K562 (cell line): ENCODE data around the gene GNA14. TPM values are rescaled to one million over a fixed set of nuclear protein-coding genes. Genes with fewer than 3 reads are reported as not detected.

Experiments used
- MEF2A ChIP-seq: IDR thresholded peaks from 2 replicates; pipeline ENCODE4 v1.6.1; 2011; ENCODE audit warnings: low read depth, mild to moderate bottlenecking, low read length, moderate library complexity; ENCODE audit not compliant: control insufficient read depth
- MNT ChIP-seq, 2 experiments: fragments of 450-650 bp; conservative IDR thresholded peaks; 2 replicates each; pipeline ENCODE4 v1.6.1; 2017; ENCODE audit warnings: mild to moderate bottlenecking in 2 of 2, moderate library complexity in 2 of 2
- MXD1 ChIP-seq: fragments of 250-450 bp; sonication (Bioruptor Pico); IDR thresholded peaks from 2 replicates; pipeline ENCODE4 v1.8.0; 2021; ENCODE audit warnings: borderline replicate concordance, mild to moderate bottlenecking, moderate library complexity; ENCODE audit not compliant: poor library complexity, severe bottlenecking
- PHF21A ChIP-seq: fragments of 450-650 bp; IDR thresholded peaks from 2 replicates; pipeline ENCODE4 v1.6.1; 2017; ENCODE audit warnings: low read depth, borderline replicate concordance
- POU5F1 ChIP-seq: fragments of 150-350 bp; IDR thresholded peaks from 2 replicates; pipeline ENCODE4 v1.6.1; 2014; ENCODE audit warnings: borderline replicate concordance, low read length, low read depth, mild to moderate bottlenecking; ENCODE audit not compliant: partially characterized antibody
- TGIF2 ChIP-seq: sonication (generic); formaldehyde crosslinking; IDR thresholded peaks from 2 replicates; pipeline ENCODE4 v1.8.1; 2022; ENCODE audit warnings: mild to moderate bottlenecking, missing genetic modification reagents, moderate library complexity
- ZNF407 ChIP-seq: fragments of 450-650 bp; IDR thresholded peaks from 2 replicates; pipeline ENCODE4 v1.6.1; 2016; ENCODE audit warnings: low read depth
- polyA plus RNA-seq, 8 experiments: library from polyadenylated mRNA; depleted of rRNA in 4 of 8; stranded (reverse) in 5 of 8; unstranded in 3 of 8; fragments of >200 nt; fragmentation: Nextera tagmentation in 2 of 8; fragmentation: Illumina TruSeq in 1 of 8; extraction: Ambion mirVana in 2 of 8; extraction: Trizol in 1 of 8; gene quantifications; 2 replicates each; pipeline versions ENCODE4 v1.2.1 to v1.2.3, GENCODE V29; 2011 to 2014; ENCODE audit warnings: inconsistent platforms in 1 of 8, missing spikeins in 1 of 8
- total RNA-seq, 7 experiments: library from RNA; depleted of rRNA in 6 of 7; stranded (reverse); fragments of >200 nt in 6 of 7; fragmentation: Illumina TruSeq in 2 of 7; extraction: Trizol in 2 of 7; gene quantifications; 2 replicates each; pipeline versions ENCODE4 v1.2.1 to v1.2.3, GENCODE V29; 2011 to 2021; ENCODE audit warnings: low replicate concordance in 1 of 7
- TF ChIP-seq, protein P1 (sequence below), 3 experiments: IDR thresholded peaks in 2 of 3; conservative IDR thresholded peaks in 1 of 3; 2 replicates each; pipeline ENCODE4 v1.5.1; 2011 to 2012; ENCODE audit warnings: low read length in 3 of 3, mild to moderate bottlenecking in 3 of 3, control low read depth in 2 of 3, improper control_type of control experiment in 1 of 3, inconsistent platforms in 1 of 3, low read depth in 1 of 3, mixed read lengths in 1 of 3, moderate library complexity in 1 of 3; ENCODE audit not compliant: insufficient read depth in 2 of 3

The GNA14 gene
- total and polyA plus RNA-seq, 9 of the 15 experiments (the other 6 are each of a cell fraction or from before 2014, with no cell fraction given), result 0.03 to 0.11 (median 0.03) TPM; not detected in 6

GRCh38 chr9:77455312-77455927 lies 192.7 kb downstream of the GNA14 start (continued):
- TF ChIP-seq ZNF407 (no peak), POU5F1 (no peak), MEF2A (no peak), TGIF2 (CRISPR knock-in tag) (no peak), PHF21A (no peak), MXD1 (CRISPR knock-in tag) (no peak), MNT (conservative IDR thresholded peaks at IDR 0.05) (no peak)
- TF ChIP-seq, protein P1, sequence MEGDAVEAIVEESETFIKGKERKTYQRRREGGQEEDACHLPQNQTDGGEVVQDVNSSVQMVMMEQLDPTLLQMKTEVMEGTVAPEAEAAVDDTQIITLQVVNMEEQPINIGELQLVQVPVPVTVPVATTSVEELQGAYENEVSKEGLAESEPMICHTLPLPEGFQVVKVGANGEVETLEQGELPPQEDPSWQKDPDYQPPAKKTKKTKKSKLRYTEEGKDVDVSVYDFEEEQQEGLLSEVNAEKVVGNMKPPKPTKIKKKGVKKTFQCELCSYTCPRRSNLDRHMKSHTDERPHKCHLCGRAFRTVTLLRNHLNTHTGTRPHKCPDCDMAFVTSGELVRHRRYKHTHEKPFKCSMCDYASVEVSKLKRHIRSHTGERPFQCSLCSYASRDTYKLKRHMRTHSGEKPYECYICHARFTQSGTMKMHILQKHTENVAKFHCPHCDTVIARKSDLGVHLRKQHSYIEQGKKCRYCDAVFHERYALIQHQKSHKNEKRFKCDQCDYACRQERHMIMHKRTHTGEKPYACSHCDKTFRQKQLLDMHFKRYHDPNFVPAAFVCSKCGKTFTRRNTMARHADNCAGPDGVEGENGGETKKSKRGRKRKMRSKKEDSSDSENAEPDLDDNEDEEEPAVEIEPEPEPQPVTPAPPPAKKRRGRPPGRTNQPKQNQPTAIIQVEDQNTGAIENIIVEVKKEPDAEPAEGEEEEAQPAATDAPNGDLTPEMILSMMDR (IDR thresholded peaks at IDR 0.05 in 2 of 3, conservative IDR thresholded peaks at IDR 0.05 in 1 of 3; ENCODE audit: insufficient read depth in 2 of 3, low read depth in 1 of 3, low read length in 3 of 3), result peak; percentile 25 to 37 (median 30); a peak in 1 of 6 replicates
- TF ChIP-seq, all 486 proteins: peak for 3
